GM12892 (cell line): ENCODE results near the gene PLA2G15.

Experiments
- POLR2A ChIP-seq: IDR thresholded peaks from 2 replicates; pipeline ENCODE4 v1.6.1; 2011; ENCODE audit warnings: low read depth, low read length, control low read depth
- POLR2AphosphoS5 ChIP-seq: IDR thresholded peaks from 2 replicates; pipeline ENCODE4 v1.6.1; 2011; ENCODE audit warnings: low read depth, low read length, control low read depth
- TAF1 ChIP-seq: IDR thresholded peaks from 2 replicates; pipeline ENCODE4 v1.6.1; 2011; ENCODE audit warnings: low read depth, mild to moderate bottlenecking, control low read depth, low read length, borderline replicate concordance

DNA sequence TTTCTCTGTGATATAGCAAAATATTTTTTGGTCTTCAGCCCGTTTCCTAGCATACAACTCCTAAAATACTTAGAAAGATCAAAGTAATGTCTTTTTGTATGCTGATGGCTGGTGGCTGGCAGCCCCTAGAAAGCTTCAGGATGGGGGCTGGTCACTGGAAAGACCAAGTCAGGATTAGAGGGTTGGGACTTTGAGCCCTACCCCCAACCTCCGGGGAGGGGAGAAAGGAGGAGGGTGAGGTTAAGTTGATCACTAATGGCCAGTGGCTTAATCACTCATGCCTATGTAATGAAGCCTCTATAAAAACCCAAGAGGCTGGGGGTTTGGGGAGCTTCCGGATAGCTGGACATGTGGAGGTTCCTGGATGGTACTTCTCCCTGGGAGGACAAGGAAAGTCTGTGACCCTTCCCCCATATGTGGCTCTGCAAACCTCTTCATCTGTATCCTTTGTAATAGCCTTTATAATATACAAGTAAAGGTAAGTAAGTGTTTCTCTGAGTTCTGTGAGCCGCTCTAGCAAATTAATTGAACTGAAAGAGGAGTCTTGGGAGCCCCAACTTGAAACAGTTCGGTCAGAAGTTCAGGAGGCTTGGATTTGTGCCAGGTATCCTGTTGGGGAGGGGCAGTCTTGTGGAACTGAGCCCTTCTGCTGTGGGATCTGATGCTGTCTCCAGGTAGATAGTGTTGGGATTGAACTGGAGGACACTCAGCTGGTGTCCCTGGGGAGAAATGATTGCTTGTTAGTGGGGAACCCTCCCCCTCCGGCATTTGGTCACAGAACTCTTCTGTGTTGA is 22.6 kb downstream of the PLA2G15 start:
- TF ChIP-seq POLR2A (no peak), POLR2AphosphoS5 (no peak), TAF1 (no peak)
